T-cell (primary cell): Measurements from ENCODE around the gene SYT13. TPM values are rescaled to one million over a fixed set of nuclear protein-coding genes. Genes with fewer than 3 reads are reported as not detected.

ENCODE experiments used
- ATAC-seq, 4 experiments: fragments of 200-7000 bp in 3 of 4; fragments of 150-1000 bp in 1 of 4; cut with Tn5 transposase; replicated peaks in 1 of 4; 1 replicate in 3 of 4; 2 replicates in 1 of 4; pipeline ENCODE4 v1.10.0; 2021; ENCODE audit warnings: moderate library complexity in 3 of 4, mild to moderate bottlenecking in 2 of 4, moderate number of reproducible peaks in 1 of 4
- CTCF ChIA-PET, 2 donors: fragments of 300-600 bp; sonication (Branson Sonifier 250); formaldehyde crosslinking; loops; one replicate each; lab custom pipeline; 2022; ENCODE audit warnings: antibody characterized with exemption in 2 of 2; lab: Charles Lee
- POLR2A ChIA-PET, 2 donors: fragments of 300-600 bp; sonication (Branson Sonifier 250); formaldehyde crosslinking; loops; one replicate each; lab custom pipeline; 2022; ENCODE audit warnings: antibody characterized with exemption in 2 of 2; lab: Charles Lee
- DNase-seq, 35 experiments: peaks; one replicate each; pipeline versions ENCODE4 v3.0.0 to v3.0.0-alpha.2; 2013 to 2023
- H3K27ac ChIP-seq: one replicate; pipeline ENCODE4 v1.5.1; 2013; ENCODE audit warnings: low read length
- H3K27me3 ChIP-seq, 2 experiments: replicated peaks in 1 of 2; 1 replicate in 1 of 2; 2 replicates in 1 of 2; pipeline versions ENCODE4 v1.6.1 to v1.7.0; 2013; ENCODE audit warnings: low read length in 1 of 2, mixed read lengths in 1 of 2; ENCODE audit not compliant: control insufficient read depth in 2 of 2, insufficient read depth in 2 of 2; ENCODE audit errors: extremely low read depth in 1 of 2
- H3K36me3 ChIP-seq, 2 donors: 1 replicate in 1 of 2; 2 replicates in 1 of 2; pipeline versions ENCODE4 v1.6.1 to v1.7.0; 2013; ENCODE audit warnings: low read length in 1 of 2; ENCODE audit not compliant: control insufficient read depth in 2 of 2, insufficient read depth in 1 of 2; ENCODE audit errors: extremely low read depth in 1 of 2
- H3K4me1 ChIP-seq, 2 experiments: 1 replicate in 1 of 2; 2 replicates in 1 of 2; pipeline versions ENCODE4 v1.6.1 to v1.7.0; 2013; ENCODE audit warnings: low read length in 2 of 2, mixed read lengths in 1 of 2; ENCODE audit not compliant: insufficient read depth in 2 of 2, control insufficient read depth in 1 of 2; ENCODE audit errors: extremely low read depth in 1 of 2
- H3K4me3 ChIP-seq, 2 donors: 1 replicate in 1 of 2; 2 replicates in 1 of 2; pipeline versions ENCODE4 v1.5.1 to v1.7.0; 2013; ENCODE audit warnings: mild to moderate bottlenecking in 2 of 2, low read length in 1 of 2, moderate library complexity in 1 of 2; ENCODE audit not compliant: control insufficient read depth in 1 of 2; ENCODE audit errors: extremely low read depth in 1 of 2
- H3K9me3 ChIP-seq: 2 replicates; pipeline ENCODE4 v1.7.0; 2013
- H3K27ac Mint-ChIP-seq, 2 donors: one replicate each; pipeline ENCODE4 v1.8.0; 2020 to 2021; ENCODE audit warnings: mild to moderate bottlenecking in 2 of 2, mixed read lengths in 2 of 2
- H3K27me3 Mint-ChIP-seq, 2 donors: one replicate each; pipeline ENCODE4 v1.8.0; 2021 to 2022; ENCODE audit warnings: mixed read lengths in 2 of 2
- H3K36me3 Mint-ChIP-seq: one replicate; pipeline ENCODE4 v1.8.0; 2021; ENCODE audit warnings: mixed read lengths
- H3K4me1 Mint-ChIP-seq, 3 donors: one replicate each; pipeline ENCODE4 v1.8.0; 2020 to 2022; ENCODE audit warnings: mixed read lengths in 3 of 3, mild to moderate bottlenecking in 1 of 3
- H3K4me3 Mint-ChIP-seq, 3 donors: one replicate each; pipeline ENCODE4 v1.8.0; 2020 to 2022; ENCODE audit warnings: mild to moderate bottlenecking in 3 of 3, mixed read lengths in 3 of 3, moderate library complexity in 3 of 3
- H3K9me3 Mint-ChIP-seq, 3 donors: one replicate each; pipeline ENCODE4 v1.8.0; 2020 to 2022; ENCODE audit warnings: mixed read lengths in 3 of 3
- WGBS: methylation state at CpG from one replicate; pipeline ENCODE4 v1.1.5; 2013; ENCODE audit warnings: missing lambda C conversion rate; ENCODE audit not compliant: insufficient coverage; 5-methylcytosine and 5-hydroxymethylcytosine counted together
- total RNA-seq, 35 experiments: library from RNA in 6 of 35; stranded (reverse) in 6 of 35; fragments of 120-200 nt in 1 of 35; gene quantifications; one replicate each; pipeline versions ENCODE4 v1.2.1 to v1.2.4 and lab custom pipeline; 2013 to 2026

SYT13 gene
- total RNA-seq, 5 donors from 2014 or later (not counting 1 experiment from before 2014, with no cell fraction given) = 0.03 to 0.20 (median 0.18) TPM; not detected in 2

DNA sequence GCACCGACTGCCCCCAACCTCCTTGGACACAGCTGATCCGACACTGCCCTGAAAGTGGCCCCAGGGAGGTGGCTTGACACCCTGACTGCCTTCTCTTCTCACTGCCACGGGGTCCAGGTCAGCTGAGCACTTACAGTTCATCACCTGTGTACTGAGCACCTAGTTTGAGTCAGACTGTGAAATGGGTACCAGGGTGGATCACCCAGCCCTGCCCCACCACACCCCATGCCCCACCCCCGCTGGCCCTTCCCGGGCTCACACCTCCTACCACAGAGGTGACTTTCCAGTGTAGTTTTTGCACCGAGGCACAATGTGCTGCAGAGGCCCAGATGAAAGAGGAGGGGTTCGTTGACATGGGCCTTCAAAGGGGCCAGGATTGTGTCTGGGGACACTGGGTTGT, 80.2 kb downstream of the SYT13 start:
- ChIA-PET CTCF (no interaction called here), POLR2A (no interaction called here)
- DNase-seq (no peak), ATAC-seq (no peak)
- H3K9me3 Mint-ChIP-seq = peaks cover 0 to 5% (median 3%) of the 10 kb centered on the region in 3 donors
- 72% methylated on average over 4 of the region's 7 CpGs for WGBS
- no peak overlapping the region for H3K27ac Mint-ChIP-seq
- peaks cover 2 to 6% of the 10 kb centered on the region in 2 donors for H3K36me3 ChIP-seq
- H3K27ac ChIP-seq = no peak overlapping the region
- peaks cover 0 to 7% (median 2%) of the 10 kb centered on the region in 3 donors for H3K4me1 Mint-ChIP-seq
- H3K9me3 ChIP-seq = no peaks in the 10 kb centered on the region
- H3K4me1 ChIP-seq = no peaks in the 10 kb centered on the region
- peaks cover 51% of the 10 kb centered on the region for H3K36me3 Mint-ChIP-seq
- no peak overlapping the region for H3K4me3 Mint-ChIP-seq
- no peaks in the 10 kb centered on the region for H3K27me3 Mint-ChIP-seq
- H3K27me3 ChIP-seq = no peaks in the 10 kb centered on the region
- H3K4me3 ChIP-seq = no peak overlapping the region

- Histone ChIP-seq H3K36me3 (peaks cover 2 to 6% of the 10 kb centered on the region in 2 donors), H3K27ac (no peak overlapping the region), H3K4me1 (no peaks in the 10 kb centered on the region), H3K4me3 (no peak overlapping the region), H3K27me3 (no peaks in the 10 kb centered on the region), H3K9me3 (no peaks in the 10 kb centered on the region)
- no peak for DNase-seq
- H3K4me3 Mint-ChIP-seq = no peak overlapping the region
- H3K9me3 Mint-ChIP-seq = peaks cover 0 to 5% (median 3%) of the 10 kb centered on the region in 3 donors
- H3K36me3 Mint-ChIP-seq = peaks cover 62% of the 10 kb centered on the region
- no peaks in the 10 kb centered on the region for H3K27me3 Mint-ChIP-seq
- ATAC-seq = no peak
- CTCF ChIA-PET = no interaction called here
- POLR2A ChIA-PET = no interaction called here
- H3K27ac Mint-ChIP-seq = no peak overlapping the region
- peaks cover 0 to 6% (median 2%) of the 10 kb centered on the region in 3 donors for H3K4me1 Mint-ChIP-seq
- WGBS = 70% methylated on average over 2 of the region's 8 CpGs
Measured at GRCh38 chr11:45204761-45205160, 81.4 kb downstream of the SYT13 start.

DNA sequence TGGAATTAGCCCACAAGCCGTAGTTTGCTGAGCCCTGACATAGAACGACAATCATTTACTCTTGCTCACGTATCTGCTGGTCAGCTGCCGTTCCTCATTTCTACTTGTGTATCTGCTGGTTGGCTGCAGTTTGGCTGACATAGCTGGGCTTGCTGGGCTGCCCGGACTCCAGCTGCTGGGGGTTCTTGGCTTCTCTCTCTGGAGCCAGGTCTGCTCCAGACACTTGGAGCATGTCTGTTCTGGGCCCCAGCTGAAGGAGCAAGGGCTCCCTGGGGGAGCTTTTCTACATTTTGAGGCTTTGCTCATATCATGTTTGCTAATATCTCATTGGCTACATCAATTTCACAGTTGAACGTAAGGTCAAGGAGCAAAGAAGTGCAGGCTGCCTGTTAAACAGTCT, 92.4 kb downstream of the SYT13 start:
- Mint-ChIP-seq H3K4me1 (no peaks in the 10 kb centered on the region), H3K36me3 (peaks cover 51% of the 10 kb centered on the region), H3K4me3 (no peak overlapping the region), H3K9me3 (no peaks in the 10 kb centered on the region), H3K27ac (no peak overlapping the region), H3K27me3 (no peaks in the 10 kb centered on the region)
- no peaks in the 10 kb centered on the region for H3K4me1 ChIP-seq
- peaks cover 0 to 3% of the 10 kb centered on the region in 2 donors for H3K36me3 ChIP-seq
- CTCF ChIA-PET = no interaction called here
- no peaks in the 10 kb centered on the region for H3K27me3 ChIP-seq
- no peak for DNase-seq
- WGBS = 100% methylated on average over 6 of the region's 6 CpGs
- ATAC-seq = no peak
- no peaks in the 10 kb centered on the region for H3K9me3 ChIP-seq
- POLR2A ChIA-PET = no interaction called here
- H3K27ac ChIP-seq = no peak overlapping the region
- H3K4me3 ChIP-seq = no peak overlapping the region

Other genes starting within 250 kb of the SYT13 start
- 10 to 100 TPM in 3 of 5 donors, 1 to 10 TPM in 2; 8.7 to 12.5 (median 10.6) TPM for gene PRDM11, start 139.7 kb downstream of the SYT13 start, total RNA-seq